SK-N-SH (cell line): ENCODE measurements around the gene HPN. TPM values are rescaled to one million over a fixed set of nuclear protein-coding genes. Genes with fewer than 3 reads are reported as not detected.
A peak's percentile ranks its signal among the peaks of the same experiment; 100 is the strongest.

Experiments
- CTCF ChIA-PET: fragments of 300-600, 350-600 bp; formaldehyde crosslinking; extraction: SDS; loops from one replicate; lab custom pipeline; 2021; lab: Yijun Ruan, JAX
- POLR2A ChIA-PET: fragments of 350-600 bp; sonication (Branson Sonifier 250); formaldehyde crosslinking; extraction: SDS; loops from one replicate; lab custom pipeline; 2020; ENCODE audit warnings: antibody characterized with exemption, inconsistent platforms; lab: Yijun Ruan, JAX
- DNase-seq: peaks from one replicate; pipeline ENCODE4 v3.0.0; 2012
- H2AFZ ChIP-seq: fragments of 200-600 bp; sonication (generic); 2 replicates; pipeline ENCODE4 v1.8.1; 2016; ENCODE audit warnings: antibody characterized with exemption, mild to moderate bottlenecking, low read depth
- H3F3A ChIP-seq: fragments of 200-600 bp; sonication (generic); replicated peaks from 2 replicates; pipeline ENCODE3; 2016; ENCODE audit warnings: antibody characterized with exemption, mild to moderate bottlenecking; ENCODE audit not compliant: insufficient read depth
- H3K27ac ChIP-seq, 2 experiments: fragments of 200-500 bp in 1 of 2; fragments of 200-600 bp in 1 of 2; sonication (Bioruptor generic) in 1 of 2; sonication (generic), shearing (Covaris generic) in 1 of 2; 2 replicates each; pipeline versions ENCODE4 v1.5.1 to v1.6.1; 2014 to 2016; ENCODE audit warnings: low read depth in 2 of 2, inconsistent platforms in 1 of 2, low read length in 1 of 2, mild to moderate bottlenecking in 1 of 2, mixed read lengths in 1 of 2
- H3K27me3 ChIP-seq: fragments of 200-600 bp; sonication (generic), shearing (Covaris generic); 2 replicates; pipeline ENCODE4 v1.6.1; 2016; ENCODE audit warnings: mixed run types; ENCODE audit not compliant: insufficient read depth
- H3K36me3 ChIP-seq, 2 experiments: fragments of 200-500 bp in 1 of 2; fragments of 200-600 bp in 1 of 2; sonication (Bioruptor generic) in 1 of 2; sonication (generic) in 1 of 2; replicated peaks in 1 of 2; 2 replicates each; pipeline versions ENCODE3 to v1.5.1; 2014 to 2016; ENCODE audit warnings: low read length in 1 of 2, mild to moderate bottlenecking in 1 of 2; ENCODE audit not compliant: insufficient read depth in 2 of 2, control insufficient read depth in 1 of 2
- H3K4me1 ChIP-seq, 2 experiments: fragments of 200-500 bp in 1 of 2; fragments of 200-600 bp in 1 of 2; sonication (Bioruptor generic) in 1 of 2; sonication (generic), shearing (Covaris generic) in 1 of 2; 2 replicates each; pipeline versions ENCODE4 v1.5.1 to v1.6.1; 2014 to 2016; ENCODE audit warnings: low read depth in 1 of 2, low read length in 1 of 2, mixed run types in 1 of 2; ENCODE audit not compliant: insufficient read depth in 2 of 2, control insufficient read depth in 1 of 2
- H3K4me2 ChIP-seq: fragments of 200-600 bp; sonication (generic), shearing (Covaris generic); 2 replicates; pipeline ENCODE4 v1.6.1; 2017; ENCODE audit warnings: mixed run types
- H3K4me3 ChIP-seq, 2 experiments: fragments of 200-500 bp in 1 of 2; fragments of 200-600 bp in 1 of 2; sonication (Bioruptor generic) in 1 of 2; sonication (generic), shearing (Covaris generic) in 1 of 2; 2 replicates each; pipeline versions ENCODE4 v1.5.1 to v1.8.1; 2014 to 2016; ENCODE audit warnings: low read depth in 2 of 2, inconsistent platforms in 1 of 2, low read length in 1 of 2, mild to moderate bottlenecking in 1 of 2, mixed read lengths in 1 of 2, moderate library complexity in 1 of 2
- H3K79me2 ChIP-seq: fragments of 200-600 bp; sonication (generic); 2 replicates; pipeline ENCODE4 v1.8.1; 2017; ENCODE audit warnings: mild to moderate bottlenecking; ENCODE audit not compliant: insufficient read depth
- H3K9ac ChIP-seq: fragments of 200-600 bp; sonication (generic); 2 replicates; pipeline ENCODE4 v1.6.1; 2017; ENCODE audit warnings: mixed run types
- H3K9me2 ChIP-seq: fragments of 200-600 bp; sonication (generic); 2 replicates; pipeline ENCODE4 v1.6.1; 2017; ENCODE audit warnings: mixed run types
- H3K9me3 ChIP-seq: fragments of 200-600 bp; sonication (generic); 2 replicates; pipeline ENCODE4 v1.6.1; 2017; ENCODE audit warnings: mixed run types, mild to moderate bottlenecking, moderate library complexity
- H4K20me1 ChIP-seq: fragments of 200-600 bp; sonication (generic); 2 replicates; pipeline ENCODE4 v1.6.1; 2017; ENCODE audit warnings: mild to moderate bottlenecking, mixed run types; ENCODE audit not compliant: insufficient read depth
- EP300 ChIP-seq, 2 experiments: IDR thresholded peaks; 2 replicates each; pipeline versions ENCODE4 v1.4.0 to v1.6.1; 2012; ENCODE audit warnings: borderline replicate concordance in 1 of 2, low read depth in 1 of 2, low read length in 1 of 2
- FOSL2 ChIP-seq: IDR thresholded peaks from 2 replicates; pipeline ENCODE4 v1.4.0; 2012; ENCODE audit warnings: low read depth, mild to moderate bottlenecking, moderate library complexity, borderline replicate concordance
- FOXJ3 ChIP-seq: sonication (generic); formaldehyde crosslinking; IDR thresholded peaks from 2 replicates; pipeline ENCODE4 v1.5.1; 2020; ENCODE audit warnings: mild to moderate bottlenecking, missing genetic modification reagents
- GABPA ChIP-seq: IDR thresholded peaks from 2 replicates; pipeline ENCODE4 v1.4.0; 2012; ENCODE audit warnings: low read depth, mild to moderate bottlenecking
- MXI1 ChIP-seq: IDR thresholded peaks from 2 replicates; pipeline ENCODE4 v1.6.1; 2012; ENCODE audit warnings: mild to moderate bottlenecking, low read depth, low read length, improper control_type of control experiment
- NRF1 ChIP-seq: IDR thresholded peaks from 2 replicates; pipeline ENCODE4 v1.6.1; 2012; ENCODE audit warnings: low read depth, mild to moderate bottlenecking, low read length
- RCOR1 ChIP-seq: fragments of 150-350 bp; IDR thresholded peaks from 2 replicates; pipeline ENCODE4 v1.6.1; 2017; ENCODE audit warnings: antibody characterized with exemption, low read length
- TAF1 ChIP-seq: IDR thresholded peaks from 2 replicates; pipeline ENCODE4 v1.6.1; 2012; ENCODE audit warnings: low read depth, mild to moderate bottlenecking, low read length, moderate library complexity, borderline replicate concordance
- TCF12 ChIP-seq: IDR thresholded peaks from 2 replicates; pipeline ENCODE4 v1.4.0; 2012
- YY1 ChIP-seq: IDR thresholded peaks from 2 replicates; pipeline ENCODE4 v1.4.0; 2012; ENCODE audit warnings: low read depth, mild to moderate bottlenecking
- WGBS: methylation state at CpG from one replicate; pipeline ENCODE4 v1.1.6; 2017; ENCODE audit warnings: low lambda C conversion rate; 5-methylcytosine and 5-hydroxymethylcytosine counted together
- polyA plus RNA-seq, 3 experiments: library from polyadenylated mRNA; depleted of rRNA; stranded (reverse); fragments of >200 nt; gene quantifications; 2 replicates each; pipeline ENCODE4 v1.2.3, GENCODE V29; 2012
- TF ChIP-seq, protein P1 (sequence below): IDR thresholded peaks from 2 replicates; pipeline ENCODE4 v1.4.0; 2012; ENCODE audit warnings: low read depth, borderline replicate concordance
- TF ChIP-seq, protein P2 (sequence below): IDR thresholded peaks from 2 replicates; pipeline ENCODE4 v1.4.0; 2012; ENCODE audit warnings: low read depth, borderline replicate concordance

Gene HPN
- polyA plus RNA-seq, 1 of the 3 experiments (the other 2 are of a cell fraction): 0.05 TPM

DNA sequence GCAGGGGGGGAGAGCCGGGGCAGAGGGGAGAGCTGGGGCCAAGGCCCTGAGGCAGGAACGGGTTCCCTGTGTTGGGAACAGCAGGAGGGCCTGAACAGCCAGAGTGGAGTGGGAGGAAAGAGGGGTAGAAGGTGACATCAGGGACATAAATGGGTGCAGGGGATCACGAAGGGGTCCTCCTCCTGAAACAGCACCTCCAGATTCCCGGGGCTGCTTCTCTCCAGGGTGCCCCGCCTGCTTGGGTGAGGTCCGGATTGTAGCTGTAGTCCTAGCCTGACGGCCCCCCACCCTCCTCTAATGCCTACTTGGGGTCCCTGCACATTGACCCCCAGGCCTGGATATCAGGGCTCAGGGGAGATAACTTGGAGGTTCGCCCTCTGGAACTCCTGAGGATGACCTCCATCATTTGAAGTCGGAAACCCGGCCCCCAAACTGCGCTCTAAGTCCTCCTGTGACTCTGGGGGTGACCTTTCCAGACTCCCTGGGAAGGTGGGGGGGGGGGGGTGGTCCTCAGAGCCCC, 11.7 kb upstream of the HPN start:
- WGBS: 38% methylated on average over 7 of the region's 11 CpGs
- no peaks in the 10 kb centered on the region for H3K79me2 ChIP-seq
- peak overlapping the region; percentile 25; the same call in 1 of the 2 replicates for H2AFZ ChIP-seq
- H3K27me3 ChIP-seq: no peaks in the 10 kb centered on the region
- no peak overlapping the region for H3K27ac ChIP-seq
- H3K9me2 ChIP-seq: no peaks in the 10 kb centered on the region
- peak; percentile 63 for DNase-seq
- H4K20me1 ChIP-seq: no peaks in the 10 kb centered on the region
- TF ChIP-seq FOXJ3 (CRISPR knock-in tag): no peak
- TF ChIP-seq, protein P1, sequence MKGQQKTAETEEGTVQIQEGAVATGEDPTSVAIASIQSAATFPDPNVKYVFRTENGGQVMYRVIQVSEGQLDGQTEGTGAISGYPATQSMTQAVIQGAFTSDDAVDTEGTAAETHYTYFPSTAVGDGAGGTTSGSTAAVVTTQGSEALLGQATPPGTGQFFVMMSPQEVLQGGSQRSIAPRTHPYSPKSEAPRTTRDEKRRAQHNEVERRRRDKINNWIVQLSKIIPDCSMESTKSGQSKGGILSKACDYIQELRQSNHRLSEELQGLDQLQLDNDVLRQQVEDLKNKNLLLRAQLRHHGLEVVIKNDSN: no peak
- TF ChIP-seq, protein P2, sequence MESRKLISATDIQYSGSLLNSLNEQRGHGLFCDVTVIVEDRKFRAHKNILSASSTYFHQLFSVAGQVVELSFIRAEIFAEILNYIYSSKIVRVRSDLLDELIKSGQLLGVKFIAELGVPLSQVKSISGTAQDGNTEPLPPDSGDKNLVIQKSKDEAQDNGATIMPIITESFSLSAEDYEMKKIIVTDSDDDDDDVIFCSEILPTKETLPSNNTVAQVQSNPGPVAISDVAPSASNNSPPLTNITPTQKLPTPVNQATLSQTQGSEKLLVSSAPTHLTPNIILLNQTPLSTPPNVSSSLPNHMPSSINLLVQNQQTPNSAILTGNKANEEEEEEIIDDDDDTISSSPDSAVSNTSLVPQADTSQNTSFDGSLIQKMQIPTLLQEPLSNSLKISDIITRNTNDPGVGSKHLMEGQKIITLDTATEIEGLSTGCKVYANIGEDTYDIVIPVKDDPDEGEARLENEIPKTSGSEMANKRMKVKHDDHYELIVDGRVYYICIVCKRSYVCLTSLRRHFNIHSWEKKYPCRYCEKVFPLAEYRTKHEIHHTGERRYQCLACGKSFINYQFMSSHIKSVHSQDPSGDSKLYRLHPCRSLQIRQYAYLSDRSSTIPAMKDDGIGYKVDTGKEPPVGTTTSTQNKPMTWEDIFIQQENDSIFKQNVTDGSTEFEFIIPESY: no peak
- H3F3A ChIP-seq: peaks cover 7% of the 10 kb centered on the region
- H3K36me3 ChIP-seq: peaks cover 0 to 20% of the 10 kb centered on the region in 2 experiments
- peak overlapping the region; percentile 81 for H3K4me2 ChIP-seq
- H3K9ac ChIP-seq: no peak overlapping the region
- H3K4me1 ChIP-seq: peaks cover 0 to 21% of the 10 kb centered on the region in 2 experiments; a peak in 1 of 4 replicates
- H3K9me3 ChIP-seq: no peaks in the 10 kb centered on the region
- ChIA-PET POLR2A (no interaction called here), CTCF (interaction anchor here (0.9 to 6.4 kb wide), 3 partner anchors 15 to 69 kb away, joined by 3 to 49 read pairs (median 15); no protein-coding TSS in a partner anchor)
- H3K4me3 ChIP-seq: peak overlapping the region; percentile 41 to 53; a peak in 2 of 4 replicates

DNA sequence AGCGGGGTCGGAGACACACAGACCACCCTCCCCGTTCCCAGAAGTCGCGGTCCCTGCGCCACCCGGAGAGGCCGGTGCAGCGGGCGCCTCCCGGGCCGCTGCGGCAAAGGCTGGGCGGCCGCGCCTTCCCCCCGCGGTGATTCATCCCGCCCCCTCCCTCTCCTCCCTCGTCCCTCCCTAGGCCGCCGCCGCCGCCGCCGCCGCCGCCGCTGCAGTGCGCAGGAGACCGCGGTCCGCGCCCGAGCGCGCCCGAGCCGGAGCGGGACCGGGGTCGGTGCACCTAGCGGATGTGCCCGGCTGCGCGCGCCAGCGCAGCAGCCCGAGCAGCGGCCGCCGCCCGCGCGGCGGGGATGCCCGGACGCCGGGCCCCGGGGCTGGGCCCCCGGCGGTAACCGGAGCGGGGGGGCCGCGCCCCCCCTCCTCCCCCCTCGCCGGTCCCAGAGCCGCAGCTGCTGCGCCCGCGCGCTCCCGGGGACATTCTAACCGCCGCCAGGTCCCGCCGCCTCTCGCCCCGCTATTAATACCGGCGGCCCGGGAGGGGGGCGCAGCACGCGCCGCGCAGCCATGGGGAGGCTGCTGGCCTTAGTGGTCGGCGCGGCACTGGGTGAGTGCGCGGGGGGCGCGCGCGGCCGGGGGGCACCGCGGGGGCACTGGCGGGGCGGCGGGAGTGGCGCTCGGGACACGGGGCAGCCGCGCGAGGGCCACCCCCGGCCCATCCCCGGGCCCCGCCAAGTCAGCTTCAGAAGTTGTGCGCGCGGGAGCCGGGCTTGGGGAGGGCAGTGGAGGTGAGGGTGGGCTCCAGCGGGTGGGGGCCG, 11.1 kb upstream of the HPN start, which contains the start of gene SCN1B:
Gene SCN1B (plus strand): TSS at position 214 of the 815 bp plus-strand sequence. CDS start 351 bp downstream, at position 565.
- Histone ChIP-seq H3K9ac (no peak within 1 kb of the TSS), H2AFZ (peak within 1 kb of the TSS; percentile 46; the same call in 1 of the 2 replicates), H3K27me3 (no peaks in the 10 kb centered on the region), H3K4me2 (peak within 1 kb of the TSS; percentile 81), H3K79me2 (no peaks in the 10 kb centered on the region), H3K9me3 (no peaks in the 10 kb centered on the region), H3K4me3 (peak within 1 kb of the TSS; percentile 41 to 53), H3F3A (peaks cover 7% of the 10 kb centered on the region), H3K36me3 (peaks cover 0 to 19% of the 10 kb centered on the region in 2 experiments), H3K4me1 (peaks cover 0 to 21% of the 10 kb centered on the region in 2 experiments; a peak in 1 of 4 replicates), H3K9me2 (no peaks in the 10 kb centered on the region), H3K27ac (no peak within 1 kb of the TSS), H4K20me1 (no peaks in the 10 kb centered on the region)
- POLR2A ChIA-PET: no interaction called here
- WGBS: 0% methylated on average over 10 of the region's 118 CpGs
- DNase-seq: peak; percentile 91
- CTCF ChIA-PET: interaction anchor here (2.4 to 6.4 kb wide), 3 partner anchors 15 to 37 kb away, joined by 8 to 49 read pairs (median 15); no protein-coding TSS in a partner anchor
- TF ChIP-seq GABPA (peak; percentile 32; the same call in 1 of the 2 replicates), EP300 (IDR thresholded peaks at IDR 0.05; ENCODE audit: borderline replicate concordance in 1 of 2, low read depth in 1 of 2, low read length in 1 of 2) (peak in 1 of 2 experiments; percentile 39; a peak in 1 of 4 replicates), NRF1 (no peak; the same call in none of the 2 replicates), RCOR1 (no peak), MXI1 (no peak), FOSL2 (peak; percentile 71), TAF1 (peak; percentile 23; the same call in 1 of the 2 replicates), TCF12 (no peak), YY1 (no peak)
